Hepatocyte (in vitro differentiated cells): ENCODE data around the gene C21orf91.
"Not testable (repeated sequence)": the region's sequence is repeated elsewhere in the genome, so short reads cannot be mapped to it uniquely, and the experiment has no call there.

Experiments used
- EZH2 ChIP-seq: fragments of 200-600 bp; sonication (generic); IDR thresholded peaks from 2 replicates; pipeline ENCODE4 v1.6.1; 2016; ENCODE audit warnings: antibody characterized with exemption, mild to moderate bottlenecking, borderline replicate concordance
- TF ChIP-seq, protein P1 (sequence below): fragments of 200-600 bp; sonication (generic); IDR thresholded peaks from 2 replicates; pipeline ENCODE4 v1.5.1; 2016; ENCODE audit warnings: antibody characterized with exemption, mild to moderate bottlenecking; ENCODE audit not compliant: poor library complexity

DNA sequence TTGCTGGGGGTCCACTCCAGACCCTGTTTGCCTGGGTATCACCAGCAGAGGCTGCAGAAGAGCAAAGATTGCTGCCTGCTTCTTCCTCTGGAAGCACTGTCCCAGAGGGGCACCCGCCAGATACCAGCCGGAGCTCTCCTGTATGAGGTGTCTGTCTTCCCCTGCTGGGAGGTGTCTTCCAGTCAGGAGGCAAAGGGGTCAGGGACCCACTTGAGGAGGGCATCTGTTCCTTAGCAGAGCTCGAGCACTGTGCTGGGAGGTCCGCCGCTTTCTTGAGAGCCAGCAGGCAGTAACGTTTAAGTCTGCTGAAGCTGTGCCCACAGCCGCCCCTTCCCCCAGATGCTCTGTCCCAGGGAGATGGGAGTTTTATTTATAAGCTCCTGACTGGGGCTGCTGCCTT is 44.1 kb downstream of the C21orf91 start:
- not testable (repeated sequence) for TF ChIP-seq EZH2
- TF ChIP-seq, protein P1, sequence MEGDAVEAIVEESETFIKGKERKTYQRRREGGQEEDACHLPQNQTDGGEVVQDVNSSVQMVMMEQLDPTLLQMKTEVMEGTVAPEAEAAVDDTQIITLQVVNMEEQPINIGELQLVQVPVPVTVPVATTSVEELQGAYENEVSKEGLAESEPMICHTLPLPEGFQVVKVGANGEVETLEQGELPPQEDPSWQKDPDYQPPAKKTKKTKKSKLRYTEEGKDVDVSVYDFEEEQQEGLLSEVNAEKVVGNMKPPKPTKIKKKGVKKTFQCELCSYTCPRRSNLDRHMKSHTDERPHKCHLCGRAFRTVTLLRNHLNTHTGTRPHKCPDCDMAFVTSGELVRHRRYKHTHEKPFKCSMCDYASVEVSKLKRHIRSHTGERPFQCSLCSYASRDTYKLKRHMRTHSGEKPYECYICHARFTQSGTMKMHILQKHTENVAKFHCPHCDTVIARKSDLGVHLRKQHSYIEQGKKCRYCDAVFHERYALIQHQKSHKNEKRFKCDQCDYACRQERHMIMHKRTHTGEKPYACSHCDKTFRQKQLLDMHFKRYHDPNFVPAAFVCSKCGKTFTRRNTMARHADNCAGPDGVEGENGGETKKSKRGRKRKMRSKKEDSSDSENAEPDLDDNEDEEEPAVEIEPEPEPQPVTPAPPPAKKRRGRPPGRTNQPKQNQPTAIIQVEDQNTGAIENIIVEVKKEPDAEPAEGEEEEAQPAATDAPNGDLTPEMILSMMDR = not testable (repeated sequence)
